ENCODE measurements around the gene SPPL2B.

DNA sequence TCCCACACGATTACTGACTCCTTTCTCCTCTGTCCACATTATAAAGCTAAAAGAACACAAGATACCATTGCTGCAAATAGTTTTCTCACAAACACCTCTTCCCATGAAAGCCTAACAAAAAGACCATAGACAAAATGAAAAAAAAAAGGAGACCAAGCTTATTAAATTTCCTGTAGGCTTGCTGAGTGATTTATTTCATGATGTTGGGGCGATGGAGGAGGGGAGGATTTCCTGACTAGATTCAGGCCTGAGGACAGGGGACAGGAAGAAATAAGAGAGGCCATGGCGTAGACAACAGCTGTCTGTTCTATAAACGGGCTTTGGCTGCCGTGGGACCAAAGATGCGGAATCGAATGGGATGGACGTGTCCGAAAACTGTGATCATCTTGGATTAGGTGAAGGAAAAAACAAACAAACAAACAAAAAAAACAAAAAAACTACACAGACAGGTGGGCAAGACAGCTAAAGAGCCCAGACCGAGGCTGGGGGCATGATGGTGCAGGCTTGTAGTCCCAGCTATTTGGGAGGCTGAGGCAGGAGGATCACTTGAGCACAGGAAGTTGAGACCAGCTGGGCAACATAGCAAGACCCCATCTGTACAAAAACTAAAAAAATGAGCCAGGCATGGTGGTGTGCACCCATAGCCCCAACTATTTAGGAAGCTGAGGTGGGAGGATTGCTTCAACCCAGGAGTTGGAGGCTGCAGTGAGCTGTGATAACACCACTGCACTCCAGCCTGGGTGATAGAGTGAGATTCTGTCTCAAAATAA lies 36.9 kb downstream of the SPPL2B start:
- TF ChIP-seq POLR2AphosphoS5 (IDR thresholded peaks at IDR 0.05; ENCODE audit: low read depth, low read length) (no peak), SIN3A (IDR thresholded peaks at IDR 0.05; ENCODE audit: borderline replicate concordance, insufficient read depth, low read length) (no peak), TAF1 (IDR thresholded peaks at IDR 0.05; ENCODE audit: borderline replicate concordance, insufficient read depth, low read length) (no peak)
- TF ChIP-seq, protein P1, sequence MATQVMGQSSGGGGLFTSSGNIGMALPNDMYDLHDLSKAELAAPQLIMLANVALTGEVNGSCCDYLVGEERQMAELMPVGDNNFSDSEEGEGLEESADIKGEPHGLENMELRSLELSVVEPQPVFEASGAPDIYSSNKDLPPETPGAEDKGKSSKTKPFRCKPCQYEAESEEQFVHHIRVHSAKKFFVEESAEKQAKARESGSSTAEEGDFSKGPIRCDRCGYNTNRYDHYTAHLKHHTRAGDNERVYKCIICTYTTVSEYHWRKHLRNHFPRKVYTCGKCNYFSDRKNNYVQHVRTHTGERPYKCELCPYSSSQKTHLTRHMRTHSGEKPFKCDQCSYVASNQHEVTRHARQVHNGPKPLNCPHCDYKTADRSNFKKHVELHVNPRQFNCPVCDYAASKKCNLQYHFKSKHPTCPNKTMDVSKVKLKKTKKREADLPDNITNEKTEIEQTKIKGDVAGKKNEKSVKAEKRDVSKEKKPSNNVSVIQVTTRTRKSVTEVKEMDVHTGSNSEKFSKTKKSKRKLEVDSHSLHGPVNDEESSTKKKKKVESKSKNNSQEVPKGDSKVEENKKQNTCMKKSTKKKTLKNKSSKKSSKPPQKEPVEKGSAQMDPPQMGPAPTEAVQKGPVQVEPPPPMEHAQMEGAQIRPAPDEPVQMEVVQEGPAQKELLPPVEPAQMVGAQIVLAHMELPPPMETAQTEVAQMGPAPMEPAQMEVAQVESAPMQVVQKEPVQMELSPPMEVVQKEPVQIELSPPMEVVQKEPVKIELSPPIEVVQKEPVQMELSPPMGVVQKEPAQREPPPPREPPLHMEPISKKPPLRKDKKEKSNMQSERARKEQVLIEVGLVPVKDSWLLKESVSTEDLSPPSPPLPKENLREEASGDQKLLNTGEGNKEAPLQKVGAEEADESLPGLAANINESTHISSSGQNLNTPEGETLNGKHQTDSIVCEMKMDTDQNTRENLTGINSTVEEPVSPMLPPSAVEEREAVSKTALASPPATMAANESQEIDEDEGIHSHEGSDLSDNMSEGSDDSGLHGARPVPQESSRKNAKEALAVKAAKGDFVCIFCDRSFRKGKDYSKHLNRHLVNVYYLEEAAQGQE (IDR thresholded peaks at IDR 0.05; ENCODE audit: insufficient read depth in 1 of 2, low read depth in 2 of 2, low read length in 2 of 2), result no peak

Measured in PFSK-1 (cell line).